GM12878 (cell line): ENCODE measurements around the gene NFKB2. TPM values are rescaled to one million over a fixed set of nuclear protein-coding genes. Genes with fewer than 3 reads are reported as not detected.

ENCODE experiments used
- CHD2 ChIP-seq: IDR thresholded peaks from 2 replicates; pipeline ENCODE4 v1.6.1; 2011; ENCODE audit warnings: low read depth, low read length, improper control_type of control experiment, borderline replicate concordance
- CREM ChIP-seq: IDR thresholded peaks from 2 replicates; pipeline ENCODE4 v1.6.1; 2014; ENCODE audit warnings: antibody characterized with exemption, low read depth
- CTCF ChIP-seq, 3 experiments: IDR thresholded peaks in 2 of 3; conservative IDR thresholded peaks in 1 of 3; 2 replicates each; pipeline ENCODE4 v1.5.1; 2011; ENCODE audit warnings: low read depth in 3 of 3, low read length in 3 of 3, mild to moderate bottlenecking in 3 of 3, control low read depth in 2 of 3, moderate library complexity in 2 of 3, inconsistent platforms in 1 of 3, mixed read lengths in 1 of 3; ENCODE audit not compliant: control insufficient read depth in 2 of 3, insufficient read depth in 1 of 3; ENCODE audit errors: extremely low read depth in 1 of 3
- ETV6 ChIP-seq, 2 experiments: fragments of 450-650 bp in 1 of 2; IDR thresholded peaks in 1 of 2; conservative IDR thresholded peaks in 1 of 2; 2 replicates each; pipeline ENCODE4 v1.6.1; 2014; ENCODE audit warnings: antibody characterized with exemption in 1 of 2, borderline replicate concordance in 1 of 2, low read depth in 1 of 2, mild to moderate bottlenecking in 1 of 2, moderate library complexity in 1 of 2
- GATAD2B ChIP-seq: fragments of 450-650 bp; conservative IDR thresholded peaks from 2 replicates; pipeline ENCODE4 v1.6.1; 2017; ENCODE audit warnings: low read depth, mild to moderate bottlenecking, moderate library complexity
- HDAC6 ChIP-seq: fragments of 200-600 bp; sonication (generic); IDR thresholded peaks from one replicate; pipeline ENCODE4 v1.8.0; 2017; ENCODE audit warnings: antibody characterized with exemption; ENCODE audit not compliant: unreplicated experiment
- IKZF1 ChIP-seq: fragments of 450-650 bp; conservative IDR thresholded peaks from 2 replicates; pipeline ENCODE4 v1.6.1; 2017; ENCODE audit warnings: antibody characterized with exemption, mild to moderate bottlenecking
- JUND ChIP-seq: IDR thresholded peaks from 2 replicates; pipeline ENCODE4 v1.6.1; 2012; ENCODE audit warnings: low read depth, mild to moderate bottlenecking, low read length, improper control_type of control experiment, moderate library complexity
- KLF5 ChIP-seq: fragments of 450-650 bp; IDR thresholded peaks from 2 replicates; pipeline ENCODE4 v1.6.1; 2014; ENCODE audit warnings: mild to moderate bottlenecking; ENCODE audit not compliant: partially characterized antibody
- MAX ChIP-seq: IDR thresholded peaks from 2 replicates; pipeline ENCODE4 v1.6.1; 2012; ENCODE audit warnings: low read depth, low read length, improper control_type of control experiment
- MLLT1 ChIP-seq: fragments of 450-650 bp; IDR thresholded peaks from 2 replicates; pipeline ENCODE4 v1.6.1; 2016; ENCODE audit warnings: mild to moderate bottlenecking
- MTA3 ChIP-seq: IDR thresholded peaks from 2 replicates; pipeline ENCODE4 v1.6.1; 2012; ENCODE audit warnings: low read length, inconsistent platforms, borderline replicate concordance
- MXI1 ChIP-seq: fragments of 150-350 bp; IDR thresholded peaks from 2 replicates; pipeline ENCODE4 v1.6.1; 2011; ENCODE audit warnings: low read depth, mild to moderate bottlenecking, inconsistent platforms, low read length, improper control_type of control experiment
- MYC ChIP-seq: IDR thresholded peaks from 2 replicates; pipeline ENCODE4 v1.6.1; 2011; ENCODE audit warnings: mild to moderate bottlenecking, low read length, moderate library complexity, inconsistent platforms; ENCODE audit not compliant: insufficient read depth, insufficient replicate concordance, insufficient read length, severe bottlenecking
- NR2C2 ChIP-seq: IDR thresholded peaks from 2 replicates; pipeline ENCODE4 v1.6.1; 2011; ENCODE audit warnings: borderline replicate concordance, low read depth; ENCODE audit not compliant: control insufficient read depth, insufficient read length
- NR2F1 ChIP-seq: fragments of 450-650 bp; conservative IDR thresholded peaks from 2 replicates; pipeline ENCODE4 v1.6.1; 2017; ENCODE audit warnings: mild to moderate bottlenecking
- POLR2A ChIP-seq: IDR thresholded peaks from 2 replicates; pipeline ENCODE4 v1.6.1; 2011; ENCODE audit warnings: low read depth, mild to moderate bottlenecking, low read length
- RAD21 ChIP-seq: IDR thresholded peaks from 2 replicates; pipeline ENCODE4 v1.6.1; 2011; ENCODE audit warnings: mild to moderate bottlenecking, low read depth, low read length, moderate library complexity; ENCODE audit not compliant: insufficient read depth
- RELA ChIP-seq: fragments of 450-650 bp; IDR thresholded peaks from 2 replicates; pipeline ENCODE4 v1.8.0; 2014; ENCODE audit warnings: borderline replicate concordance; ENCODE audit not compliant: partially characterized antibody
- RUNX3 ChIP-seq: IDR thresholded peaks from 2 replicates; pipeline ENCODE4 v1.6.1; 2012; ENCODE audit warnings: low read length, inconsistent platforms
- SMARCA5 ChIP-seq: fragments of 450-650 bp; IDR thresholded peaks from 2 replicates; pipeline ENCODE4 v1.6.1; 2017; ENCODE audit warnings: mild to moderate bottlenecking
- SPI1 ChIP-seq: IDR thresholded peaks from 2 replicates; pipeline ENCODE4 v1.6.1; 2011; ENCODE audit warnings: low read depth, mild to moderate bottlenecking, low read length, moderate library complexity, borderline replicate concordance; ENCODE audit not compliant: insufficient read depth
- TAF1 ChIP-seq: IDR thresholded peaks from 2 replicates; pipeline ENCODE4 v1.6.1; 2011; ENCODE audit warnings: mild to moderate bottlenecking, low read depth, low read length, borderline replicate concordance
- TBL1XR1 ChIP-seq: IDR thresholded peaks from 2 replicates; pipeline ENCODE4 v1.6.1; 2012; ENCODE audit warnings: low read depth, low read length, improper control_type of control experiment
- ZBTB33 ChIP-seq: fragments of 450-650 bp; IDR thresholded peaks from 2 replicates; pipeline ENCODE4 v1.6.1; 2017; ENCODE audit warnings: mild to moderate bottlenecking
- ZNF217 ChIP-seq: fragments of 450-650 bp; IDR thresholded peaks from 2 replicates; pipeline ENCODE4 v1.6.1; 2017; ENCODE audit warnings: antibody characterized with exemption, mild to moderate bottlenecking
- polyA plus RNA-seq, 11 experiments: library from polyadenylated mRNA; depleted of rRNA in 4 of 11; unstranded in 6 of 11; stranded (reverse) in 5 of 11; fragments of >200 nt; fragmentation: Nextera tagmentation in 4 of 11; fragmentation: Illumina TruSeq in 1 of 11; extraction: Ambion mirVana in 4 of 11; extraction: Trizol in 1 of 11; gene quantifications; 1 replicate in 1 of 11; 2 replicates in 10 of 11; pipeline versions ENCODE4 v1.2.1 to v1.2.3, GENCODE V29; 2011 to 2016; ENCODE audit warnings: inconsistent platforms in 2 of 11, missing spikeins in 2 of 11, low read depth in 1 of 11
- total RNA-seq, 4 experiments: library from RNA; depleted of rRNA in 3 of 4; stranded (reverse); fragments of >200 nt in 3 of 4; fragmentation: Illumina TruSeq in 1 of 4; extraction: Trizol in 1 of 4; gene quantifications; 2 replicates each; pipeline versions ENCODE4 v1.2.1 to v1.2.3, GENCODE V29; 2013 to 2021

Gene NFKB2
- total and polyA plus RNA-seq, 10 of the 15 experiments (the other 5 are each of a cell fraction or from before 2014, with no cell fraction given): 0.56 to 144 (median 49.4) TPM

GRCh38 chr10:102422545-102423129 lies 27.1 kb downstream of the NFKB2 start (continued):
- TF ChIP-seq NR2C2 (no peak), GATAD2B (0 out of 2 replicates have a peak, but pooled peaks have one; percentile 28), TBL1XR1 (no peak), HDAC6 (no peak), CREM (peak; percentile 49; the same call in 1 of the 2 replicates), POLR2A (peak; percentile 62), CTCF (IDR thresholded peaks at IDR 0.05 in 2 of 3, conservative IDR thresholded peaks at IDR 0.05 in 1 of 3; ENCODE audit: control insufficient read depth in 2 of 3, extremely low read depth in 1 of 3, insufficient read depth in 1 of 3, low read depth in 3 of 3, low read length in 3 of 3) (peak; percentile 72 to 83 (median 75)), JUND (no peak), RELA (peak; percentile 27), MLLT1 (0 out of 2 replicates have a peak, but pooled peaks have one; percentile 62), SMARCA5 (peak; percentile 69; the same call in 1 of the 2 replicates), RUNX3 (peak; percentile 31; the same call in 1 of the 2 replicates), CHD2 (no peak), NR2F1 (0 out of 2 replicates have a peak, but pooled peaks have one; percentile 25), MTA3 (no peak; the same call in 1 of the 2 replicates), ZNF217 (no peak), ZBTB33 (peak; percentile 99), TAF1 (no peak), KLF5 (no peak), IKZF1 (peak; percentile 26; the same call in 1 of the 2 replicates), MXI1 (peak; percentile 36; the same call in 1 of the 2 replicates), MYC (peak; percentile 42), ETV6 (conservative IDR thresholded peaks at IDR 0.05 in 1 of 2, IDR thresholded peaks at IDR 0.05 in 1 of 2; ENCODE audit: borderline replicate concordance in 1 of 2, low read depth in 1 of 2) (peak in 1 of 2 experiments; percentile 47; a peak in 1 of 4 replicates), MAX (peak; percentile 56; the same call in 1 of the 2 replicates), RAD21 (peak; percentile 67), SPI1 (peak; percentile 6; the same call in 1 of the 2 replicates)
